AG08395 (cell line): ENCODE results near the gene PTPDC1.
A peak's percentile ranks its signal among the peaks of the same experiment; 100 is the strongest.

Experiments
- DNase-seq: peaks from one replicate; pipeline ENCODE4 v3.0.0; 2012; ENCODE audit warnings: mixed read lengths, low spot score

PTPDC1 gene, protein sequence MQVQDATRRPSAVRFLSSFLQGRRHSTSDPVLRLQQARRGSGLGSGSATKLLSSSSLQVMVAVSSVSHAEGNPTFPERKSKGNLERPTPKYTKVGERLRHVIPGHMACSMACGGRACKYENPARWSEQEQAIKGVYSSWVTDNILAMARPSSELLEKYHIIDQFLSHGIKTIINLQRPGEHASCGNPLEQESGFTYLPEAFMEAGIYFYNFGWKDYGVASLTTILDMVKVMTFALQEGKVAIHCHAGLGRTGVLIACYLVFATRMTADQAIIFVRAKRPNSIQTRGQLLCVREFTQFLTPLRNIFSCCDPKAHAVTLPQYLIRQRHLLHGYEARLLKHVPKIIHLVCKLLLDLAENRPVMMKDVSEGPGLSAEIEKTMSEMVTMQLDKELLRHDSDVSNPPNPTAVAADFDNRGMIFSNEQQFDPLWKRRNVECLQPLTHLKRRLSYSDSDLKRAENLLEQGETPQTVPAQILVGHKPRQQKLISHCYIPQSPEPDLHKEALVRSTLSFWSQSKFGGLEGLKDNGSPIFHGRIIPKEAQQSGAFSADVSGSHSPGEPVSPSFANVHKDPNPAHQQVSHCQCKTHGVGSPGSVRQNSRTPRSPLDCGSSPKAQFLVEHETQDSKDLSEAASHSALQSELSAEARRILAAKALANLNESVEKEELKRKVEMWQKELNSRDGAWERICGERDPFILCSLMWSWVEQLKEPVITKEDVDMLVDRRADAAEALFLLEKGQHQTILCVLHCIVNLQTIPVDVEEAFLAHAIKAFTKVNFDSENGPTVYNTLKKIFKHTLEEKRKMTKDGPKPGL

DNA sequence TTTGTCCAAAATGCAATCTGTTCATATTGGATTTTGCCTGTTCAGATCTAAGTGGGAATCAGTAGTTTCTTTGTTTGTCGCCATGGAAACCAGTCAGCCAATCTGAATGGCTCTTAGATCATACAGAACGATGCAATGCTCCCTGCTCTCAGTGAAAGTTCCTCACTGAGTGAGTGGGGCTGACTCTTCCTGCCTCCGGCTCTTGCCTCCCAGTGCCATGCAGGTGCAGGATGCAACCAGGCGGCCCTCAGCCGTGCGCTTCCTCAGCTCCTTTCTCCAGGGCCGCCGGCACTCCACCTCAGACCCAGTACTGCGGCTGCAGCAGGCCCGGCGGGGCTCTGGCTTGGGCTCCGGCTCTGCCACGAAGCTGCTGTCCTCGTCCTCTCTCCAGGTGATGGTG, at the start of gene PTPDC1:
TSS of gene PTPDC1 (plus strand) at position 151 of the 400 bp plus-strand sequence. CDS start at position 218, 67 bp downstream.
- peak; percentile 32 for DNase-seq

DNA sequence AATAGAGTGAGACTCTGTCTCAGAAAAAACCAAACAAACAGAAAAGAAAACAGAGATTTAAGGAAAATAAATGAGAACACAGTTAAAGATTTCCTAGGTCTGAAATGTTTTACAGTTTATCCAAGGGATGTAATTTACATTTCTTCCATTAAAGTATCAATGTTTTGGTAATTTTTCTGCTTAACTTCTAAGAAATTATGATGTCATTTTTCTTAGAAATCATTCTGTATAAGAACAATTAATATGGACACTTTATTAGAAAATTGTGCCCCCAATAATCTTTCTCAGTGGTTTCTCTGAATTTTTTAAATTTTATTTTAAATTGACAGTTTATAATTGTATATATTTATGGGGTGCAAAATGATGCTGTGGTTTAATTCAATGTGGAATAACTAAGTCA, 49.8 kb upstream of the PTPDC1 start:
- no peak for DNase-seq

- DNase-seq: no peak
Observed at GRCh38 chr9:94039786-94040185, 44.5 kb upstream of the PTPDC1 start.

GRCh38 chr9:94042516-94043360, 41.5 kb upstream of the PTPDC1 start:
- no peak for DNase-seq

- DNase-seq: no peak
Observed at GRCh38 chr9:94054716-94055115, 29.5 kb upstream of the PTPDC1 start.

DNA sequence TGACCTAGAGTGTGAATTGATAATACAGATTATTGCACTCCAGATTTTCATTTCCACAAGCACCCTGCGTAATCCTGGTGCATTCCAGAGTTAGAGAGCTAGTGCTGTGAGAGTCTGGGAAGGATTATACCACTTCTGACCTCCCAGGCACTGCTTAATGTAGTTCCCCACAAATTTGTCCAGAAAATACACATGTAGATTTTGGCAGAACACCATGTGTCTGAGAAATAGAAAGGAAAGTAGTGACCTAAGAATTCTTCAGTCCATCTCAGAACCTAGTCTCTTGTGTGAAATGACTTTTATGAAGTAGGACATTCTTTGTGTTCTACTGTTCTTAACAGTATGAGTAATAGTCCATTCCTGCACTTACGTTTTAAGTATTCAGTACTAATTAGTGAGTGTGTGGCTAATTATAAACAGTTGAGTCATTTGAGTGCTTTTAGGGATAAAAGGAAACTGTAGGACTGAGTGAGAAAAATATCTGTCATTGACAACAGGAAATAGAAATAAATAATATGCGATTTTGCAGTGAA, 27.8 kb upstream of the PTPDC1 start:
- DNase-seq: peak; percentile 71

GRCh38 chr9:94057918-94058317, 26.3 kb upstream of the PTPDC1 start:
- no peak for DNase-seq

GRCh38 chr9:94061864-94062263, 22.4 kb upstream of the PTPDC1 start:
- no peak for DNase-seq

- DNase-seq: peak; percentile 67
Observed at GRCh38 chr9:94065535-94065961, 18.7 kb upstream of the PTPDC1 start.

GRCh38 chr9:94068257-94068656, 16.0 kb upstream of the PTPDC1 start:
- no peak for DNase-seq

- no peak for DNase-seq
Observed at GRCh38 chr9:94076557-94076956, 7.7 kb upstream of the PTPDC1 start.

- DNase-seq: no peak
Observed at GRCh38 chr9:94078086-94078485, 6.2 kb upstream of the PTPDC1 start.

DNA sequence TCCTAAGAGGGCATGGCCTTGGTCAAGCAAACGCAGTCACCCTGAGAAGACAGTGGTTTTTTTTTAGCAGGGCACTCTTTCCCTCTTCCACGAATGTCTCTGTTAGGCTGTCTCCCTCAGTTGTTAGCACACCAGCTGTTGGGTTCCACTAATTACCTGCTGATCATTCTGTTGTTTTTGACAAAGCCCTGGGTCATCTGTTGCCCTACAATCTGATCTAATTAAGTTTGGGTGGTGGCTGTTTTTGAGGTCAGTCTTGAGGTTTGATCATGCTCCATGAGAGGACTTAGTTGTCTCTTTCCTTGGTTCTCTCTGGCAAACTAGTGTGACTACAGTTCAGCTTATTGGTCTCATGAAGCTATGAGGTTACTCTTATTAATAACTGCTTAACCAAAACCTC, 5.0 kb upstream of the PTPDC1 start:
- no peak for DNase-seq

- DNase-seq: no peak
Observed at GRCh38 chr9:94080249-94080648, 4.0 kb upstream of the PTPDC1 start.

DNA sequence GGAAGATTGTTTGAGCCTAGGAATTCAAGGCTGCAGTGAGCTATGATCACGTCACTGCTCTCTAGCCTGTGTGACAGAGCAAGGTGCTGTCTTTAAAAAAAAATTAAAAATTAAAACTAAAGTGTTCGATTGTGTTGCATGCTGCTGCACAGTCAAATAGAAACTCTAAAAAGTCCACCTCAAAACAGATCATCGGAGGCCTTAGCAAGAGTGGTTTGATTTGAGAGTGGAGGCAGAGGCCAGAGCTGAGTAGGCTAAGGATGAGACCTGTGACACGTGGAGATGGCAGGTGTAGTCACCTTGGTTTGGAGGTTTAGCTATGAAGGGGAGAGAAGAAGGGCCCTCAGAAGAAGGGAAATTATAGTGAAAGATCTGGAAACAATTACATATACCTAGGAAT, 2.8 kb upstream of the PTPDC1 start:
- DNase-seq: no peak

DNA sequence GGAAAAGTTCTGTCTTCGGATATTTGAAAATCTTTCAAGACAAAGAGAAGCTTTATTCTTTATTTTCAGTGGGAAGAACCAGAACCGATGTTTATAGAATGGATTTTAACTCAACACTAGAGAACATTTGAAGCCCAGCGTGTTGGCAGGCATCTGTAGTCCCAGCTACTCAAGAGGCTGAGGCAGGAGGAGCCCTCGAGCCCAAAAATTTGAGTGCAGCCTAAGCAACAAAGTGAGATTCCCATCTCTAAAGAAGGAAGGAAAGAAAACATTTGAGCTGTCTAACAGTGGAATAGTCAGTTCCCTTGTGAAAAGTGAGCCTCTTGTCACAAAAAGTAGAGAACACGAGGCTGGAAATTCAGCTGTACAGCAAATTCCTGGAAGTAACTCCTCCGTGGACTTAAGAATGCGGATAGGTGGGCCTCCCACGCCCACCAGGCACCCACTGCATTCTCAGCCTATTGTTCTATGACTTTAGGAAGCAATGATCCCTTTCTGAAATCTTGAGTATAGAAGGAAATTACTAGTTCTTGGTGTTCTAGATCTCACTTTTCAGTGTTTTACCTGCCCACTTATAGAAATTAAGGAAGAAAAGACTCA, 2.3 kb upstream of the PTPDC1 start:
- DNase-seq: no peak

DNA sequence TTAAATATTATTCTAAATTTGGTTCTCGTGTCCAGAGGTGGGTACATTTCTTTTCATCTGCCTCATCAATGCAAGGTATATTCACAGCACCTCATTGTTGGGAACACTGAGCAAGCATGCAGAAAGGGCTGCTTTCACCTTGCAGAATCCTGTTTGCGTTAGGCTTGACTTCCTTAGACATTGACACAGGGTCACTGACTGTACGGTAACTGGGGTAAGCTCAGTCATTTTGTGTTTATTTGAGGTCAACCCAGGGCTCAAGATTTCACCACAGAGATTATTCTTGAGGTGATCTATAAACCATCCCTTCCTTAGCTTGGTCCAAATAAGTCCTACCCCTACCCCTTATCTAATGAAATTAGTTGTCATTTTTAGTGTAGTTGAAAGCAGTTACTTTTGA, 1.7 kb upstream of the PTPDC1 start:
- no peak for DNase-seq

DNA sequence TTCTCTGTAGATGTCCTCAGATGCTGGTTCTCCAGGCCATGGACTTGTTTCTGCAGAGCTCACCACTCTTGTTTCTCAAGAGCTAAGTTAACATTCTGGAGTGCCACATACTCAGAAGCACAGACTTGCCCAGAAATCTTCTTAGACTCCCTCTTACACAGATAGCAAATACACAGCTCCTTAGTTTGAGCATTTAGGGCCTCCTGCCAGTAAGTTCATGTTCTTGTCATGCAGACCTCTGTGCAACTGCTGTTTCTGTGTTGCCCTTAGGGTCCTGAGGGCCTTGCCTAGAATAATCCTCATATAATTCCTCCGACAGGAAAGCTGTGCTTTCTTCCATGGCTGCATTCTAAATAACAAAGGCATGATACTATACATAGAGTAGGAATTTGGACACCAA, 1.3 kb upstream of the PTPDC1 start:
- DNase-seq: no peak

DNA sequence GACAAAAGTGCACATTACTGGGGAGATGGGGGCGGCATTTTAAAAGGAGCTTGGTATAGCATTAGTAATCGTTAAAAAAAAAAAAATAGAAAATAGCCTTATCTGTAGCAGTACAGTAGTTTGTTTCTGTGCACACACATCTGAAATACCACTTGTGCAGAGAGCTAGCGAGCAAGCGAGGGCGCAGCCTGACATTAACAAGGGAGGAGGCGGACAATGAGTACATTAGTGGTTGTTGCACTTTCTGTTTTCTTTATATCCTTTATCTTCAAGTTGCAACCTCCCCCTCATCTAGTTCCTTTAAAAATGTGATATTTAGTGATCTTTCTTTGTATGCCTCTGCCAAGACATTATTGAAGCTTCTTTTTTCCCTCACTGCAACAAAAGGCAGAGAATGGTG, 880 bp upstream of the PTPDC1 start:
- DNase-seq: no peak

- DNase-seq: peak; percentile 6
Observed at GRCh38 chr9:94085062-94085639, 887 bp downstream of the PTPDC1 start.
